ENCODE data around the gene ITGB1BP1. TPM values are rescaled to one million over a fixed set of nuclear protein-coding genes. Genes with fewer than 3 reads are reported as not detected.

Gene ITGB1BP1
- total and polyA plus RNA-seq, 2 of the 13 experiments (the other 11 are each of a cell fraction or from before 2014, with no cell fraction given): 106 to 108 TPM

- TF ChIP-seq, protein P1, sequence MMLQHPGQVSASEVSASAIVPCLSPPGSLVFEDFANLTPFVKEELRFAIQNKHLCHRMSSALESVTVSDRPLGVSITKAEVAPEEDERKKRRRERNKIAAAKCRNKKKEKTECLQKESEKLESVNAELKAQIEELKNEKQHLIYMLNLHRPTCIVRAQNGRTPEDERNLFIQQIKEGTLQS (CRISPR knock-in tag; IDR thresholded peaks at IDR 0.05): no peak
- TF ChIP-seq ISL2 (CRISPR knock-in tag; IDR thresholded peaks at IDR 0.05) (no peak), ELF4 (CRISPR knock-in tag; IDR thresholded peaks at IDR 0.05; ENCODE audit: borderline replicate concordance) (no peak), RNF2 (conservative IDR thresholded peaks at IDR 0.05; ENCODE audit: low read depth) (no peak), PHF5A (CRISPR knock-in tag; IDR thresholded peaks at IDR 0.05; ENCODE audit: low read depth, unreplicated experiment) (no peak), ATAD3A (CRISPR knock-in tag; IDR thresholded peaks at IDR 0.05) (no peak), ZBTB7A (CRISPR knock-in tag; IDR thresholded peaks at IDR 0.05) (no peak; the same call in 1 of the 2 replicates), PHF8 (CRISPR knock-in tag; IDR thresholded peaks at IDR 0.05) (no peak), E2F2 (CRISPR knock-in tag; IDR thresholded peaks at IDR 0.05; ENCODE audit: borderline replicate concordance) (no peak), YEATS2 (CRISPR knock-in tag; IDR thresholded peaks at IDR 0.05; ENCODE audit: borderline replicate concordance) (no peak), BRD4 (CRISPR knock-in tag; IDR thresholded peaks at IDR 0.05) (no peak), NFIC (IDR thresholded peaks at IDR 0.05; ENCODE audit: low read length) (no peak), TARDBP (CRISPR knock-in tag; IDR thresholded peaks at IDR 0.05) (no peak), MEIS2 (CRISPR knock-in tag; IDR thresholded peaks at IDR 0.05) (no peak), ZNF788 (CRISPR knock-in tag; IDR thresholded peaks at IDR 0.05; ENCODE audit: borderline replicate concordance) (peak; percentile 60; the same call in 1 of the 2 replicates), GZF1 (CRISPR knock-in tag; IDR thresholded peaks at IDR 0.05) (no peak), HIVEP1 (CRISPR knock-in tag; IDR thresholded peaks at IDR 0.05) (no peak), RBAK (CRISPR knock-in tag; IDR thresholded peaks at IDR 0.05) (no peak), ISX (CRISPR knock-in tag; conservative IDR thresholded peaks at IDR 0.05) (no peak), ZNF652 (CRISPR knock-in tag; IDR thresholded peaks at IDR 0.05; ENCODE audit: borderline replicate concordance, low read depth) (no peak), KDM2A (CRISPR knock-in tag; IDR thresholded peaks at IDR 0.05; ENCODE audit: borderline replicate concordance, low read depth) (no peak), HMG20B (CRISPR knock-in tag; conservative IDR thresholded peaks at IDR 0.05) (no peak)
- TF ChIP-seq, protein P2, sequence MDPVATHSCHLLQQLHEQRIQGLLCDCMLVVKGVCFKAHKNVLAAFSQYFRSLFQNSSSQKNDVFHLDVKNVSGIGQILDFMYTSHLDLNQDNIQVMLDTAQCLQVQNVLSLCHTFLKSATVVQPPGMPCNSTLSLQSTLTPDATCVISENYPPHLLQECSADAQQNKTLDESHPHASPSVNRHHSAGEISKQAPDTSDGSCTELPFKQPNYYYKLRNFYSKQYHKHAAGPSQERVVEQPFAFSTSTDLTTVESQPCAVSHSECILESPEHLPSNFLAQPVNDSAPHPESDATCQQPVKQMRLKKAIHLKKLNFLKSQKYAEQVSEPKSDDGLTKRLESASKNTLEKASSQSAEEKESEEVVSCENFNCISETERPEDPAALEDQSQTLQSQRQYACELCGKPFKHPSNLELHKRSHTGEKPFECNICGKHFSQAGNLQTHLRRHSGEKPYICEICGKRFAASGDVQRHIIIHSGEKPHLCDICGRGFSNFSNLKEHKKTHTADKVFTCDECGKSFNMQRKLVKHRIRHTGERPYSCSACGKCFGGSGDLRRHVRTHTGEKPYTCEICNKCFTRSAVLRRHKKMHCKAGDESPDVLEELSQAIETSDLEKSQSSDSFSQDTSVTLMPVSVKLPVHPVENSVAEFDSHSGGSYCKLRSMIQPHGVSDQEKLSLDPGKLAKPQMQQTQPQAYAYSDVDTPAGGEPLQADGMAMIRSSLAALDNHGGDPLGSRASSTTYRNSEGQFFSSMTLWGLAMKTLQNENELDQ (CRISPR knock-in tag; IDR thresholded peaks at IDR 0.05; ENCODE audit: borderline replicate concordance): no peak
These were observed 58.4 kb downstream of the ITGB1BP1 start (continued) for GRCh38 chr2:9364791-9365497.

Measured in HepG2 (cell line).